H1 (cell line): ENCODE measurements around the gene TRIM58. TPM values are rescaled to one million over a fixed set of nuclear protein-coding genes. Genes with fewer than 3 reads are reported as not detected.

ENCODE experiments used
- CTCF ChIA-PET: fragments of 300-600 bp; sonication (Branson Sonifier 250); formaldehyde crosslinking; loops from one replicate; lab custom pipeline; 2021; ENCODE audit not compliant: partially characterized antibody; lab: Charles Lee
- POLR2A ChIA-PET: fragments of 300-600 bp; sonication (Branson Sonifier 250); formaldehyde crosslinking; loops from one replicate; lab custom pipeline; 2021; ENCODE audit warnings: inconsistent platforms; ENCODE audit not compliant: partially characterized antibody; lab: Charles Lee
- DNase-seq, 2 experiments: peaks; one replicate each; pipeline versions ENCODE4 v3.0.0 to v3.0.0-alpha.2; 2010 to 2022; ENCODE audit warnings: low spot score in 2 of 2, low read depth in 1 of 2, mixed read lengths in 1 of 2
- FAIRE-seq: peaks from 2 replicates; lab custom pipeline; 2011; peaks lifted over from hg19 to GRCh38; lab: Jason Lieb, UNC
- H2AFZ ChIP-seq: 2 replicates; pipeline ENCODE4 v1.8.1; 2012; ENCODE audit warnings: low read length, inconsistent platforms
- H2AK5ac ChIP-seq: 2 replicates; pipeline ENCODE4 v1.6.1; 2013; ENCODE audit warnings: low read depth, low read length
- H2BK120ac ChIP-seq: replicated peaks from 2 replicates; pipeline ENCODE3; 2013; ENCODE audit warnings: low read depth, low read length, inconsistent platforms
- H2BK12ac ChIP-seq: 2 replicates; pipeline ENCODE4 v1.6.1; 2013; ENCODE audit warnings: low read depth, low read length
- H2BK15ac ChIP-seq: 2 replicates; pipeline ENCODE4 v1.6.1; 2013; ENCODE audit warnings: low read length
- H2BK20ac ChIP-seq: 2 replicates; pipeline ENCODE4 v1.6.1; 2013; ENCODE audit warnings: low read length
- H2BK5ac ChIP-seq: 2 replicates; pipeline ENCODE4 v1.6.1; 2013; ENCODE audit warnings: low read depth, low read length
- H3K14ac ChIP-seq: 2 replicates; pipeline ENCODE4 v1.6.1; 2013; ENCODE audit warnings: inconsistent platforms; ENCODE audit not compliant: insufficient read length
- H3K18ac ChIP-seq: 2 replicates; pipeline ENCODE4 v1.6.1; 2013; ENCODE audit warnings: low read length; ENCODE audit errors: extremely low read depth
- H3K23ac ChIP-seq: 2 replicates; pipeline ENCODE4 v1.6.1; 2013; ENCODE audit warnings: inconsistent platforms; ENCODE audit not compliant: insufficient read length
- H3K23me2 ChIP-seq: 2 replicates; pipeline ENCODE4 v1.6.1; 2013; ENCODE audit warnings: low read depth, low read length
- H3K27ac ChIP-seq: 2 replicates; pipeline ENCODE4 v1.6.1; 2011; ENCODE audit warnings: low read depth, low read length, inconsistent platforms
- H3K27me3 ChIP-seq, 4 experiments: replicated peaks in 1 of 4; 1 replicate in 1 of 4; 2 replicates in 3 of 4; pipeline versions ENCODE4 v1.6.1 to v1.8.1; 2011 to 2013; ENCODE audit warnings: low read length in 3 of 4, mild to moderate bottlenecking in 3 of 4, inconsistent platforms in 2 of 4, mixed read lengths in 2 of 4, moderate library complexity in 1 of 4; ENCODE audit not compliant: control insufficient read depth in 3 of 4, insufficient read depth in 3 of 4; ENCODE audit errors: extremely low read depth in 1 of 4
- H3K36me3 ChIP-seq, 4 experiments: 2 replicates each; pipeline versions ENCODE4 v1.6.1 to v1.8.1; 2011 to 2013; ENCODE audit warnings: mild to moderate bottlenecking in 4 of 4, low read length in 3 of 4, moderate library complexity in 2 of 4, control low read depth in 1 of 4, inconsistent platforms in 1 of 4; ENCODE audit not compliant: insufficient read depth in 4 of 4, control insufficient read depth in 2 of 4
- H3K4ac ChIP-seq: replicated peaks from 2 replicates; pipeline ENCODE3; 2013; ENCODE audit warnings: low read length, low read depth, mixed read lengths, inconsistent platforms; ENCODE audit not compliant: insufficient read length
- H3K4me1 ChIP-seq, 4 experiments: replicated peaks in 1 of 4; 1 replicate in 1 of 4; 2 replicates in 3 of 4; pipeline versions ENCODE4 v1.6.1 to v1.8.1; 2011 to 2013; ENCODE audit warnings: low read length in 3 of 4, inconsistent platforms in 2 of 4, mixed read lengths in 1 of 4; ENCODE audit not compliant: insufficient read depth in 4 of 4, control insufficient read depth in 3 of 4
- H3K4me2 ChIP-seq, 2 experiments: 2 replicates each; pipeline versions ENCODE4 v1.6.1 to v1.8.1; 2011 to 2013; ENCODE audit warnings: low read depth in 2 of 2, low read length in 2 of 2, control low read depth in 1 of 2, inconsistent platforms in 1 of 2, mild to moderate bottlenecking in 1 of 2; ENCODE audit not compliant: insufficient read depth in 1 of 2
- H3K4me3 ChIP-seq, 4 experiments: fragments of 200-600, 300-600 bp in 1 of 4; sonication (generic), shearing (Covaris generic), sonication (Bioruptor Twin) in 1 of 4; 2 replicates each; pipeline versions ENCODE4 v1.5.1 to v1.8.1; 2011 to 2016; ENCODE audit warnings: low read length in 4 of 4, low read depth in 3 of 4, control low read depth in 2 of 4, inconsistent platforms in 2 of 4, mild to moderate bottlenecking in 2 of 4, mixed read lengths in 1 of 4, moderate library complexity in 1 of 4; ENCODE audit not compliant: insufficient read depth in 2 of 4; ENCODE audit errors: extremely low read depth in 1 of 4
- H3K56ac ChIP-seq: replicated peaks from 2 replicates; pipeline ENCODE3; 2013; ENCODE audit warnings: low read depth, mild to moderate bottlenecking, mixed read lengths, low read length, inconsistent platforms; ENCODE audit not compliant: insufficient read length
- H3K79me1 ChIP-seq: 2 replicates; pipeline ENCODE4 v1.6.1; 2013; ENCODE audit warnings: low read depth, low read length, control low read depth
- H3K79me2 ChIP-seq, 2 experiments: 2 replicates each; pipeline versions ENCODE4 v1.6.1 to v1.8.1; 2012 to 2013; ENCODE audit warnings: low read length in 2 of 2, mild to moderate bottlenecking in 2 of 2, inconsistent platforms in 1 of 2; ENCODE audit not compliant: insufficient read depth in 2 of 2, control insufficient read depth in 1 of 2
- H3K9ac ChIP-seq, 4 experiments: replicated peaks in 1 of 4; 1 replicate in 1 of 4; 2 replicates in 3 of 4; pipeline versions ENCODE4 v1.6.1 to v1.8.1; 2011 to 2013; ENCODE audit warnings: low read depth in 3 of 4, low read length in 3 of 4, control low read depth in 2 of 4, mild to moderate bottlenecking in 2 of 4, moderate library complexity in 2 of 4, inconsistent platforms in 1 of 4; ENCODE audit errors: extremely low read depth in 1 of 4
- H3K9me3 ChIP-seq, 2 experiments: 2 replicates each; pipeline versions ENCODE4 v1.6.1 to v1.8.1; 2012 to 2013; ENCODE audit warnings: mild to moderate bottlenecking in 2 of 2, moderate library complexity in 2 of 2, control low read depth in 1 of 2, inconsistent platforms in 1 of 2, low read depth in 1 of 2, low read length in 1 of 2, mixed read lengths in 1 of 2; ENCODE audit not compliant: insufficient read depth in 2 of 2
- H4K20me1 ChIP-seq, 2 experiments: replicated peaks in 1 of 2; 2 replicates each; pipeline versions ENCODE3 to v1.8.1; 2011 to 2013; ENCODE audit warnings: inconsistent platforms in 2 of 2, low read length in 2 of 2, mild to moderate bottlenecking in 1 of 2; ENCODE audit not compliant: insufficient read depth in 2 of 2, control insufficient read depth in 1 of 2
- H4K5ac ChIP-seq: 2 replicates; pipeline ENCODE4 v1.6.1; 2013; ENCODE audit warnings: low read length, low read depth, mixed read lengths, inconsistent platforms; ENCODE audit not compliant: insufficient read length
- H4K8ac ChIP-seq: 2 replicates; pipeline ENCODE4 v1.8.0; 2013; ENCODE audit warnings: mild to moderate bottlenecking, moderate library complexity, low read length, inconsistent platforms; ENCODE audit not compliant: insufficient read depth; ENCODE audit errors: extremely low read depth
- H4K91ac ChIP-seq: replicated peaks from 2 replicates; pipeline ENCODE3; 2013; ENCODE audit warnings: low read length, mixed read lengths, inconsistent platforms; ENCODE audit not compliant: insufficient read length
- BCL11A ChIP-seq, 2 experiments: IDR thresholded peaks; one replicate each; pipeline ENCODE4 v1.6.1; 2011; ENCODE audit warnings: low read depth in 2 of 2, low read length in 2 of 2, mild to moderate bottlenecking in 2 of 2
- CREB1 ChIP-seq: IDR thresholded peaks from 2 replicates; pipeline ENCODE4 v1.6.1; 2012; ENCODE audit warnings: inconsistent platforms
- EGR1 ChIP-seq: IDR thresholded peaks from 2 replicates; pipeline ENCODE4 v1.6.1; 2011; ENCODE audit warnings: low read depth, low read length, borderline replicate concordance
- JUND ChIP-seq: IDR thresholded peaks from 2 replicates; pipeline ENCODE4 v1.6.1; 2011; ENCODE audit warnings: mild to moderate bottlenecking, improper control_type of control experiment, low read length
- RNF2 ChIP-seq: fragments of 200-900, 300-1000 bp; sonication (generic); IDR thresholded peaks from 2 replicates; pipeline ENCODE4 v1.7.1; 2016; ENCODE audit warnings: borderline replicate concordance, low read depth, mild to moderate bottlenecking, antibody characterized with exemption, low read length; ENCODE audit not compliant: poor library complexity, severe bottlenecking; ENCODE audit errors: missing control alignments
- RXRA ChIP-seq: IDR thresholded peaks from 2 replicates; pipeline ENCODE4 v1.6.1; 2011; ENCODE audit warnings: low read depth, mild to moderate bottlenecking, low read length, moderate library complexity; ENCODE audit not compliant: insufficient read depth
- SIX5 ChIP-seq: IDR thresholded peaks from 2 replicates; pipeline ENCODE4 v1.6.1; 2011; ENCODE audit warnings: mild to moderate bottlenecking, low read depth, low read length
- SP2 ChIP-seq: IDR thresholded peaks from 2 replicates; pipeline ENCODE4 v1.6.1; 2012; ENCODE audit warnings: mild to moderate bottlenecking, low read length, inconsistent platforms
- TBP ChIP-seq: IDR thresholded peaks from 2 replicates; pipeline ENCODE4 v1.6.1; 2011; ENCODE audit warnings: low read depth, low read length, improper control_type of control experiment
- ZNF274 ChIP-seq: IDR thresholded peaks from 2 replicates; pipeline ENCODE4 v1.7.0; 2012; ENCODE audit warnings: low read length, borderline replicate concordance; ENCODE audit errors: extremely low read depth
- WGBS, 2 experiments: shearing (Covaris generic) in 1 of 2; methylation state at CpG; one replicate each; pipeline versions ENCODE4 v1.1.6 to v1.1.7; 2013 to 2015; ENCODE audit warnings: low lambda C conversion rate in 2 of 2, mixed read lengths in 2 of 2, inconsistent platforms in 1 of 2, low coverage in 1 of 2, missing lambda C conversion rate in 1 of 2; ENCODE audit not compliant: insufficient replicate concordance in 2 of 2, insufficient coverage in 1 of 2, insufficient read length in 1 of 2; ENCODE audit errors: extremely low coverage in 1 of 2, missing lambda C conversion rate in 1 of 2; 5-methylcytosine and 5-hydroxymethylcytosine counted together
- polyA plus RNA-seq, 7 experiments: library from polyadenylated mRNA; depleted of rRNA in 3 of 7; stranded (reverse) in 5 of 7; unstranded in 2 of 7; fragments of >200 nt in 5 of 7; fragments of 200-250 nt in 2 of 7; gene quantifications; 1 replicate in 5 of 7; 2 replicates in 1 of 7; 4 replicates in 1 of 7; pipeline versions ENCODE4 v1.2.1 to v1.2.3, GENCODE V29; 2011 to 2013; ENCODE audit warnings: missing spikeins in 2 of 7, mixed read lengths in 2 of 7
- total RNA-seq: library from RNA; stranded (reverse); fragmentation: NEBNext Ultra II Directional; extraction: Animal tissue kit (Norgen Biotek cat#: 25700); gene quantifications from 2 replicates; pipeline ENCODE4 v1.2.1, GENCODE V29; 2021

Gene TRIM58
- total and polyA plus RNA-seq, 2 of the 8 experiments (the other 6 are each of a cell fraction or from before 2014, with no cell fraction given), result 2.8 TPM; not detected in 1

- CTCF ChIA-PET, result interaction anchor here (0.6 to 0.9 kb wide), 2 partner anchors 13 to 25 kb away, joined by 3 read pairs; no protein-coding TSS in a partner anchor
- Histone ChIP-seq H3K4me2 (no peak within 1 kb of the TSS), H3K18ac (no peak within 1 kb of the TSS), H3K36me3 (no peaks in the 10 kb centered on the region; a peak in 1 of 8 replicates), H3K79me2 (no peaks in the 10 kb centered on the region), H3K79me1 (no peaks in the 10 kb centered on the region), H3K27me3 (no peaks in the 10 kb centered on the region), H3K23ac (no peak within 1 kb of the TSS), H4K5ac (no peak within 1 kb of the TSS), H3K23me2 (no peaks in the 10 kb centered on the region), H3K4me1 (no peaks in the 10 kb centered on the region), H2AK5ac (no peak within 1 kb of the TSS), H4K8ac (no peak within 1 kb of the TSS; the same call in 1 of the 2 replicates), H4K20me1 (no peaks in the 10 kb centered on the region), H3K56ac (no peak within 1 kb of the TSS), H2BK15ac (no peak within 1 kb of the TSS), H3K27ac (no peak within 1 kb of the TSS), H2AFZ (no peak within 1 kb of the TSS), H3K4me3 (no peak within 1 kb of the TSS), H3K14ac (no peak within 1 kb of the TSS), H3K9ac (no peak within 1 kb of the TSS), H2BK120ac (no peak within 1 kb of the TSS), H2BK5ac (no peak within 1 kb of the TSS), H2BK20ac (no peak within 1 kb of the TSS), H4K91ac (no peak within 1 kb of the TSS), H2BK12ac (no peak within 1 kb of the TSS), H3K9me3 (peaks cover 44 to 49% of the 10 kb centered on the region in 2 experiments), H3K4ac (no peak within 1 kb of the TSS)
- 88% methylated on average over 9 of the region's 9 CpGs; no CpG with 5 or more reads in 1 of the 2 experiments for WGBS, 2 experiments
- no peak for DNase-seq
- no peak for FAIRE-seq
- POLR2A ChIA-PET, result no interaction called here
- no peak for TF ChIP-seq ZNF274
- no peak for TF ChIP-seq CREB1
- no peak for TF ChIP-seq SIX5
- TF ChIP-seq EGR1, result no peak
- no peak for TF ChIP-seq RXRA
- no peak for TF ChIP-seq TBP
- no peak for TF ChIP-seq SP2
- TF ChIP-seq JUND, result no peak
- TF ChIP-seq RNF2, result no peak
- no peak for TF ChIP-seq BCL11A (IDR thresholded peaks at IDR 0.05; ENCODE audit: low read depth in 2 of 2, low read length in 2 of 2)
Observed at GRCh38 chr1:247924868-247925267, 67.9 kb downstream of the TRIM58 start, which contains the start of gene OR2AJ1. OR2AJ1 (plus strand) TSS chr1:247924889; CDS start chr1:247933769, 8,880 bp downstream.
